Islet precursor cell (in vitro differentiated cells): Measurements from ENCODE around the gene IFTAP.
"Not testable (repeated sequence)": the region's sequence is repeated elsewhere in the genome, so short reads cannot be mapped to it uniquely, and the experiment has no call there.

ENCODE experiments used
- DNase-seq: peaks from one replicate; pipeline ENCODE4 v3.0.0-alpha.2; 2018

IFTAP gene

DNA sequence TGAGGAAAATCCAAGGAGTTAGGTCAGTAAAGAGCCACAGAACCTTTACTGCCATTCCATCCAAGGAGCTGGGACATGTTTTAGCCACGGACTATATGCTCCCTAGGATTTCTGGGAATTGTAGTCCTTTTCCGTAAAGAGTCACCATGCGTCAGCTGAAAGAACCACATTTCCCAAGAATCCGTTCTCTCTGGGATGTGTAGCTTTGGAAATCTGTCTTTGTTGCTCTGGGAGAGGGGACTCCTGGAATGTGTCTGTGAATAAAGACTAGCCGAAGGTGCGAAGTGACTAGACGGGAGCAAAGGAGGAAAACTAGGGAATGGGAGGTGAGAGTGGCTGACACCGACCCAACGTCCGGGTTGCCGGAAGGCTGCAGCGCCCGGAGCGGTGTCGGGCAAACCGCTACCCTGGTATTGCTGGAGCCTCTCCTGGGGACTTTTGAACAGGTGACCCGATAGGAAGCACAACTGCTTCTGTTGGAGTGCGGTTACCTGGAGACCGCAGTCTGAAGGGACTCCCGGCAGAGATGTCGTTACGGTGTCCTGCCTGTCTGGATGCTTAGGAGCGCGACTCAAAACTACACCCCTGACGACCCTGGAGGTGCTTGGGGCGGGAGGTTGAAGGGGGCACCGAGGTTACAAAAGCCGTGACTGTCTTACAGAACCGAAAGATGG is at the start of gene IFTAP:
TSS of gene IFTAP (plus strand) at position 187 of the 674 bp plus-strand sequence. CDS start 15,602 bp downstream, outside the sequence.
- DNase-seq: peak; percentile 89

DNA sequence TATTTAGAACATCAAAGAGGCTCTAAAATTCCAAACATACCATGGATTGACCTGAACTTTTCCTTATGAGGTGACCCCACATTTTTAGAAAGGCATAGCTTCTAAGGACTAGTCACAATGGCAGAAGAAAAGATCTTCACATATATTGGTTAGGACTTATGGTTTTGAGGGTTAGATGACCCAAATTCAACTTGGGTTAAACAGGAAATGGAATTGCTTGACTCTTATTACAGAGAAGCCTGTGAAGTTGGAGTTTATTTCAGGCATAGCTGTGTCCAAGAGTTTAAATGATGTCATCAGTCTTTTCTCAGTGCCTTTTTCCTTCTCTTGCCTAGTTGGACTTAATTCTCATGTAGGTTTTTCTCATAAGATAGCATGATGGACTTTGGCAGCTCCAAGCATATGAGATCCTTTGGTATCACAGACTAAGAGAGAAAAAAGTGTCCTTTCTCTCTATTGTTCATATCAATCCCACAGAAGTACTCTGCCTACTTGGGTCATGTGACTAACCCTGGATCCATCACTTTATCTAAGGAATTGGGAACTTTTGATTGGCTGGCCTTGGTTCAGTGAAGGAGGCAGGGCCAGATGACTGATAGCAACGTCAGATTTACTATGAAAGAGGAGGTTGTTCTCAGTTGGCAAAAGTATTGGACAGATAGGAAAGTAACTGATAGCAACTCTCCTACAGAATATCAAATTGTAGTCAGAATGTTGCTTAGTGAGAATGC is 43.8 kb upstream of the IFTAP start:
- DNase-seq: no peak

DNA sequence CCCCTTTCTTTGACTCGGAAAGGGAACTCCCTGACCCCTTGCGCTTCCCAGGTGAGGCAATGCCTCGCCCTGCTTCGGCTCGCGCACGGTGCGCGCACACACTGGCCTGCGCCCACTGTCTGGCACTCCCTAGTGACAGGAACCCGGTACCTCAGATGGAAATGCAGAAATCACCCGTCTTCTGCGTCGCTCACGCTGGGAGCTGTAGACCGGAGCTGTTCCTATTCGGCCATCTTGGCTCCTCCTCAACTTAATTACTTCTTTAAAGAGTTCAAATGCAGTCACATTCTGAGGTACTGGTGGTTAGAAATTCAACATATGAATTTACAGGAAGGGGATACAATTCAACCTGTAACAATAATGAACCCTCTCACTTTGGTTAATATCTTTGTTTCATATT is 36.9 kb upstream of the IFTAP start:
- not testable (repeated sequence) for DNase-seq

- no peak for DNase-seq
Observed at GRCh38 chr11:36557991-36558390, 36.3 kb upstream of the IFTAP start.

DNA sequence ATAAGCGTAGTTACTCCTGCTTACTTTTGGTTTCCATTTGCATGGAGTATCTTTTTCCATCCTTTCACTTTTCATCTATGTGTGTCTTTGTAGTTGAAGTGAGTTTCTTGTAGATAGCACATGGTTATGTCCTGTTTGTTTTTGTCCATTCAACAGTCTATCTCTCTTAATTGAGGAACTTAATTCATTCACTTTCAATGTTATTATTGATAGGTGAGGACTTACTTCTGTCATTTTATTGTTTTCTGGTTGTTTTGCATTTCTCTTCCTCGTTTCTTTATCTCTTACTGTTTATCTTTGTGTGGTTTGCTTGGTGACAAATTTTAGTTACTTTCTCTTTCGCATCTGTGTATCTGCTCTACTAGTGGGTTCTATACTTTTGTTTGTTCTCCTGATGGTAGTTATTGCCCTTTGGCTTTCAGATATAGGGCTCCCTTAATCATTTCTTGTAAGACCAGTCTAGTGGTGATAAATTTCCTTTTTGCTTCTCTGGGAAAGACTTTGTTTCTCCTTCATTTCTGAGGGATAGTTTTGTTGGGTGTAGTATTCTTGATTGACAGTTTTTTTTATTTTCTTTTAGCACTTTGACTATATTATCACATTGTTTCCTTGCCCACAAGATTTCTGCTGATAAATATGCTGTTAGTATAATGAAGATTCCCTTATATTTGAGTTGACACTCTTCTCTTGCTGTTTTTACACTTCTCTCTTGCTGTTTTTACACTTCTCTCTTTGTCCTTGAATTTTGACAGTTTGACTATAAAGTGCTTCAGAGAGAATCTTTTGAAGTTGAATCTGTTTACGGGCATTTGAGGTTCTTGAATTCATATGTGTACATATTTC is 35.5 kb upstream of the IFTAP start:
- no peak for DNase-seq

- peak; percentile 64 for DNase-seq
Observed at GRCh38 chr11:36564376-36565030, 29.8 kb upstream of the IFTAP start.

DNA sequence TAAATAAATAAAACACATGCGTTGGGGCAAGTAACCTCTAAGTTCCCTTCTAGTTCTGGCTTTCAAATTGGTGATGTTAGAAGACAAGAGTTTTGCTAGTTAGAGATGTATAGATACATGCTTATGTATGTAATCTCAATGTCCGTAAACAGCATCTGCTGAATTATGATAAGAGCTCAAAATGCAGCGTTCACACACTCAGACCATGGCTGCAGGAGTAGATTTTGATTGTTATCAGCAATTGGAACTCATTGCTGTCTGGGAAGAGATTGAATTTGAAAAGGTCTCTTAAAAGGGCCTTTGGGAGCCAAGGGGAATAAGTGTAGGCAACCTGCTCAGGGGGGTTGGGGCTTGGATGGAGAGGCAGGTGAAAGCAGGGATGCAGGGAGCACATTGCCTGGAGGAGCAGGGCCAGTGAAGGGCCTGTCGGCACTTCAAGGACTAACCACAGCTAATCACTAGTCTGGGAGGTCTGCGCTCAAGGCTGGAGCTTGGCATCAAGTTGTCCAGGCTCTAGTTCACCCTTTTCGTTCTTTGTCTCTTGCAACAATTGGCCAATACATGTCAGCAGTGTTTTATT is 29.2 kb upstream of the IFTAP start:
- DNase-seq: peak; percentile 60

DNA sequence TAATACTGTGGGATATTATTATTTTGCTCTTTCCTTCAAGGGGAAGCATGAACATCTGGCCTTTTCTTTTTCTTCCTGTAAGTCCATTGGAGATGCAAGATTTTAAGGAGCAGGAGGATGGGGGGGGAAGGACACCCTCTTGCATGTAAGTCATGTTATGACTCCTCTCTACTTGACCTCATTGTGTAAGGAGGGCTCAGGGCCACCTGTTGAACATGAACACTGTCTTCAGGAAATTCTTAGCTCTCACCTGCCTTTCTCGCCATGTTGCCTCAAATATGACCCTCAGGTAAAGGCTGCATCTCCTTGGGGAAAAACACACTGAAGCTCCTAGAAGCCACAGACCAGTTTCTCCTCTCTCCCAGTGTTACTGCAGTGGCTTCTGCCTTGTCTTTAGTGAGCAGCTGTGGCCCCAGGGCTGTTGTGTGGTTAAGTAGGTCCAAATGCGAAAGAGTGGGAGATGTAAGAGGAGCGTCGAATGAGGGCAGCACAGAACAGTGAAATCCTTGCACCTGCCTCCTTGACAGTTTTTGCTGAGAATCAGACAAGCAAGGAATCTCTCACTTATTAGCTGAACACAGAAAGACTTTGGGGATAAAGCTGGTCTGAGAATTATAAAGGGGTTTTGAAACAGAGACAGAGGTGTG is 27.8 kb upstream of the IFTAP start:
- no peak for DNase-seq

GRCh38 chr11:36567694-36568093 is 26.6 kb upstream of the IFTAP start, which contains the start of gene RAG1:
Gene RAG1, plus strand, starts transcription at chr11:36568007. Its CDS starts 5,298 bp downstream, at chr11:36573305.
- no peak for DNase-seq

DNA sequence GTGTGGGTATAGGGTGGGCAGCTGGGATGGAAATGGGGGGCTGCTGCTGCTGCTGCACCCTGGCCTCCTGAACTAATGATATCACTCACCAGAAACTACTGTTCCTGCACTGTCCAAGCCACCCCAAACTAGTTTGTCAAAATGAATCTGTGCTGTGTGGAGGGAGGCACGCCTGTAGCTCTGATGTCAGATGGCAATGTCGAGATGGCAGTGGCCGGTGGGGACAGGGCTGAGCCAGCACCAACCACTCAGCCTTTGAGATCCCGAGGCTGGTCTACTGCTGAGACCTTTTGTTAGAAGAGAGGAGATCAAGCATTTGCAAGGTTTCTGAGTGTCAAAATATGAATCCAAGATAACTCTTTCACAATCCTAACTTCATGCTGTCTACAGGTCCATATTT is 25.2 kb upstream of the IFTAP start:
- DNase-seq: no peak

- no peak for DNase-seq
Observed at GRCh38 chr11:36574486-36574885, 19.8 kb upstream of the IFTAP start.

DNA sequence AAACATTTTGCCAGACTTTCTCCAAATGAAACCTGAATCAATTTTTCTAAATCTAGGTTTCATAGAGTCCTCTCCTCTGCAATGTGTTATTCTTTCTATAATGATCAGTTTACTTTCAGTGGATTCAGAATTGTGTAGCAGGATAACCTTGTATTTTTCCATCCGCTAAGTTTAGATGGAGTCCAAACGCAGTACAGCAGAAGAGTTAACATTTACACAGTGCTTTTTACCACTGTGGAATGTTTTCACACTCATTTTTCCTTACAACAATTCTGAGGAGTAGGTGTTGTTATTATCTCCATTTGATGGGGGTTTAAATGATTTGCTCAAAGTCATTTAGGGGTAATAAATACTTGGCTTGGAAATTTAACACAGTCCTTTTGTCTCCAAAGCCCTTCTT is 16.9 kb upstream of the IFTAP start:
- DNase-seq: no peak

DNA sequence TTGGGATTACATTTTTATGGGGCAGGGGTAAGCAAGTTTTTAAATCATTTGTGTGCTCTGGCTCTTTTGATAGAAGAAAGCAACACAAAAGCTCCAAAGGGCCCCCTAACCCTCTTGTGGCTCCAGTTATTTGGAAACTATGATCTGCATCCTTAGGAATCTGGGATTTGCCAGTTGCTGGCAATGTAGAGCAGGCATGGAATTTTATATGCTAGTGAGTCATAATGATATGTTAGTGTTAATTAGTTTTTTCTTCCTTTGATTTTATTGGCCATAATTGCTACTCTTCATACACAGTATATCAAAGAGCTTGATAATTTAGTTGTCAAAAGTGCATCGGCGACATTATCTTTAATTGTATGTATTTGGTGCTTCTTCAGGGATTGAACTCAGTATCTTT is 16.4 kb upstream of the IFTAP start:
- no peak for DNase-seq

- DNase-seq: no peak
Observed at GRCh38 chr11:36578458-36578857, 15.8 kb upstream of the IFTAP start.

DNA sequence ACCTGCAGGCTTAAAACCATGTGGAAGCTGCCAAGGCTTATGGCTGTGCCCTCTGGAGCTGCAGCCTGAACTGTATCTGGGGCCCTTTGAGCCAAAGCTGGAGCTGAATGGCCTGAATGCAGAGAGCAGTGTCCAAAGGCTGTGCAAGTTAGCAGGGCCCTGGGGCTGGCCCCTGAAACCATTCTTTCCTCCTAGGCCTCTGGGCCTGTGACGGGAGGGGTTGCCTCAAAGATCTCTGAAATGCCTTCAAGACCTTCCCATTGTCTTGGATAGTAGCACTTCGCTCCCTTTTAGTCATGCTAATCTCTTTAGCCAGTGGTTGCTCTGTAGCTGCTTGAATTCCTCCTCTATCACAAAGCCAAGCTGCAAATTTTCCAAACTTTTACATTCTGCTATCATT is 12.8 kb upstream of the IFTAP start:
- DNase-seq: no peak

DNA sequence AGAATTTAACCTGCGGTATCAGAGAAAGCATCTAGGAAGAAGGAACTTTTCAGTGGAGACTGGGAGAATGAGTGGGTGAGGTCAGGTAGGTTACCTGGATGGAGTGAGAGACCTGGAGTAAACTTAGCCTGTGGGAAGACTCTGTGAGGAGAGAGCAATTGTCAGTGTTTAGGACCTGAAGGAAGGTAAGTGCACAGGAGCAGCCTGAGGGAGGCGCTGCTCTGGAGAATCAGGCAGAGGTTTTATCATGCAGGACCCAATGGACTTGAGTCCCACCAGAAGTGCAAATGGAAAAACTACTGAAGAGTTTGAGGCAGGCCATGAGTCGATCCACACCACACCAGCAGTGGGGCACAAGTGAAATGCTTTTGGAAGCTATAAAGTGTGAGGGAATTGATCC is 10.6 kb upstream of the IFTAP start:
- no peak for DNase-seq

DNA sequence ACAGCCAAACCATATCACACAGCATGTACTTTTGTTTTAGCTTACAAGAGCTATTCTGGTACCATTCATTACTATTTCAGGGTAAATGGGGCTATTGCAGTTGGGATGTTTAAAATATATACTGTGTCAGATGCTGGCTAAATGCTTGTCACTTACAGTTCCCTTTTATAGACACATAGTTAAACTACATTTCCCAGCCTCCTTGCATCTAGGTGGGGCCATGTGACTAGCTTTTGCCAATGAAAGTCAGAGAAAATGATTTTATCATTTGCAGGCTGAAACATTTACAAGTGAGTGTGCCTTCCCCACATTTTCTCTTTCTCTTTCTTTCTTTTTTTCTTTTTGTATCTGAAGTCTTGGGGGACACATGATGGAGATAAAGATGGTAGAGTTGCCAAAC is 7.8 kb upstream of the IFTAP start:
- no peak for DNase-seq

DNA sequence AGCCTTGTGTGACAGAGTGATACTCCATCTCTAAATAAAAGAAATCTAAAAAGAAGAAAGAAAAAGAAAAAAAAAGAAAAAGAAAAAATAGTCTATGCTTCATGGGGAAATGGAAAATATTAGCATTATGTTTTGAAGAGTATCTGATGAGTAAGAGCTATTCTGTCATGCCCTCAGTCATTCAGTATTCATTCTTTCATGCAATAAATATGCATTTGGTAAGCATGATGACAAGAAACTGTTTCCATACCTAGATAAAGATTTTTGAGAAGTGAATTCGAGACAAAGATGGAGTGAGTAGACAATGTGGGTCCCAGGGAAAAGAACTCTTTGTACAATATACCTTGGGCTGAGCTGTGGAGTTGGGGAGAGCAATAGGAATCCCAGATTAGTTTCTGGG is 6.2 kb upstream of the IFTAP start:
- no peak for DNase-seq

- DNase-seq: no peak
Observed at GRCh38 chr11:36590513-36590912, 3.8 kb upstream of the IFTAP start.

DNA sequence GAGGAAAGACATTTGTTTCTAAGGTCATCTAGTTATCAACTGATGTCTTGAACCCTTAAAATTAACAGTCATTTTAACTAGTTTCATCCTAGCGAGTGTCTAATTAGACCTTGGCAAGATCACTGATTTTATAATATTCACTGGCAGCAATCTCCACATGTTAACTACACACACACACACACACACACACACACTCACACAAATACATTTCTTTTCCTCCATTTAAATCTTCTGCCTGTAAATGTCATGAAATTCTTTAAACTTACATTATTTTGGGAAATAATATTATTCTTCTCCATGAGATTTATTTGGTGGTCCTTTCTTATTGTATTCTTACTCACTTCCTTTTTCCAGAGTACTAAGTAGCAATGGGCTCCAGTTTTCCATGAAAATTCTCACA is 2.9 kb upstream of the IFTAP start:
- DNase-seq: no peak

- no peak for DNase-seq
Observed at GRCh38 chr11:36596880-36597279, 2.6 kb downstream of the IFTAP start.

DNA sequence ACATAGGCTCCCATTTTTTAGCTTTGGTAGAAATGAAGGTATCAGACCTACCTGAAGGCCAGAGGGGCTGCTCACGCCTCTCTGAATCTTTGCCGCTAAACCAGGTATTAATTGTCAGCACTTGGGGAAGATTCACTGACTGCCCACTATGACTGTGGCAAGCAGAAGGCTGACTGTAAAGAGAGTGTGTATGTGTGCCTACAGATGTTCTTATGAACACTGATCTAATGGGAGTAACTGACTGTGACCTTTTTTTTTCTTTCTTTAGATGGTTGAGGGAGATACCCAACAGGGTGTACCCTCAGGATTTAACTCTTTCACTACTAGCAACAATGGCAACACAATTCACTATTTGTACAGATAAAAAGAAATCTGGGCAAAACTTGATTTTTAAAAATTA is 3.7 kb downstream of the IFTAP start, which contains the start of gene RAG2:
TSS of gene RAG2 (minus strand) at position 186 of the 400 bp plus-strand sequence. CDS start 4,068 bp downstream, outside the sequence.
- DNase-seq: no peak
